ENCODE results near the gene GUSB.
"Not testable (repeated sequence)": the region's sequence is repeated elsewhere in the genome, so short reads cannot be mapped to it uniquely, and the experiment has no call there.

GUSB gene

GRCh38 chr7:65981965-65982792 lies at the start of gene GUSB:
Gene GUSB (minus strand): TSS chr7:65982213. CDS start chr7:65982183, 30 bp downstream.
- peak; percentile 85 for DNase-seq

GRCh38 chr7:66028342-66028741 lies 46.3 kb upstream of the GUSB start:
- DNase-seq, result not testable (repeated sequence)

GRCh38 chr7:66016131-66016461 lies 34.1 kb upstream of the GUSB start:
- DNase-seq, result no peak

DNA sequence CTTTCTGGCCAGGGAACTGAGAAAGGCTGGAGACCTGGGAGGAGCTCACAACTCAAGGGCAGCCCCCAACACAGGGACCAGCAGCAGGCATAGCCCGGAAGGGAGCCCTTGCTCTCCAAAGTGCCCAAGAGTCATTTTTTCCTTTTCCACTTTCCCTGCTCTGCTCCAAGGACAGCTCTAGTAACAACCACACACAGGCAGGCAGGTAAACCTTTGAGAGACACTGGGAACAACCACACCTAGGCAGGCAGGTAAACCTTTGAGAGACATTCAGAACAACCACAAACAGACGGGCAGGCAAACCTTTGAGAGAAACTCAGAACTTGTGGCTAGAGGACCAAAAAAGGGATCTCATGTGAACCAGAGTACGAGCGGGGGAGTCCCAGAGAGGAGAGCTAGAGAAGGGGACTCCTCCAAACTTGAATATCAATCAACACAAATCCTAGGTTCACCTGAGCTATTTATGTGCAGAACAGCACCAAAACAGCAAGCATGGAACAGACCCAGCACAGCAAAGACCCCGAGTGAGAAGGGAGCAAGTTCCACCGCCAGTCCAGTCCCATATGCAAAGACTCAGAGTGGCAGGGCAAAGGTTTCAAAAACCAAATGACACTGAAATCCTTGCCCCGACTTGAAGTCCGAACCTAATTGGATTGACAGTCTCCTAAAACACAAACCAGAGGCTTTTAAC lies 33.6 kb upstream of the GUSB start:
- no peak for DNase-seq

- no peak for DNase-seq
Measured at GRCh38 chr7:66013938-66014337, 31.9 kb upstream of the GUSB start.

GRCh38 chr7:66007232-66007631 lies 25.2 kb upstream of the GUSB start:
- DNase-seq, result no peak

DNA sequence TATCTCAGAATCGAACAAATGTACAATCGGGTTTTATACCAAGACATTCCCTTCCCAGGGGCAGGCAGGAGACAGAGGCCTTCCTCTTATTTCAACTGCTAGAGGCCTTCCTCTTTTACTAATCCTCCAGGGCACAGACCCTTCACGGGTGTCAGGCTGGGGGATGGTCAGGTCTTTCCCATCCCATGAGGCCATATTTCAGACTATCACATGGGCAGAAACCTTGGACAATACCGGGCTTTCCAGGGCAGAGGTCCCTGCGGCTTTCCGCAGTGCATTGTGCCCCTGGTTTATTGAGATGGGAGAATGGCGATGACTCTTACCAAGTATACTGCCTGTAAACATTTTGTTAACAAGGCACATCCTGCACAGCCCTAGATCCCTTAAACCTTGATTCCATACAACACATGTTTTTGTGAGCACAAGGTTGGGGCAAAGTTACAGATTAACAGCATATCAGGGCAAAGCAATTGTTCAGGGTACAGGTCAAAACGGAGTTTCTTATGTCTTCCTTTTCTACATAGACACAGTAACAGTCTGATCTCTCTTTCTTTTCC lies 23.2 kb upstream of the GUSB start:
- not testable (repeated sequence) for DNase-seq

DNA sequence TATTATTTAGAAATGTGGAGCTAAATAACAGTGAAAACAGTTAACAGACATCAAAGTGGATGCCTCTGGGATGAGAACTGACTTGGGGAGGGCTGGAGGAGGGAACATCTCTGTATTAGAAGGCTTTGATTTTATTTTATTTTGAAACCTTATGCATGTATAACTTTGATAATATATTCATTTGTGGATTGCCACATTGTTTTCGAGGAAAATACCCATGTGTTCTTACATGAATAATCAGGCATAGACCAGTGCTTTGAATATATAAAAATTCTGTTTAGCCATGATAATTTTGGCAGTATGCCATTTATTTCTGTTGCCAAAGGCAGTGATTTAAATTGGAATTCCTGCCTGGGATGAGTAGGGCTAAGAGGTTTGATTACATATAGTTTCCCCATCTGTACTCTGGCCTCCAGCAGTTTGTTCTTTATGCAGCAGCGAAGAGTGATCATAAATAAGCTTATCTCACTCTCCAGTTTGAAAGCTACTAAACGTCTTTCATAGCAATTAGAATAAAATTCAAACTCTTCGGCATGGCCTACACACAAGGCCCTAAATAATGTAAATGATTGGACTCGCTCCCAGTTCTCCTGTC lies 18.9 kb upstream of the GUSB start:
- DNase-seq, result not testable (repeated sequence)

DNA sequence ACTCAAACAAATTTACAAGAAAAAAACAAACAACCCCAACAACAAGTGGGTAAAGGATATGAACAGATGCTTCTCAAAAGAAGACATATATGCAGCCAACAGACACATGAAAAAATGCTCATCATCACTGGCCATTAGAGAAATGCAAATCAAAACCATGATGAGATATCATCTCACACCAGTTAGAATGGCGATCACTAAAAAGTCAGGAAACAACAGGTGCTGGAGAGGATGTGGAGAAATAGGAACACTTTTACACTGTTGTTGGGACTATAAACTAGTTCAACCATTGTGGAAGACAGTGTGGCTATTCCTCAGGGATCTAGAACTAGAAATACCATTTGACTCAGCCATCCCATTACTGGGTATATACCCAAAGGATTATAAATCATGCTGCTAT lies 13.0 kb upstream of the GUSB start:
- not testable (repeated sequence) for DNase-seq

DNA sequence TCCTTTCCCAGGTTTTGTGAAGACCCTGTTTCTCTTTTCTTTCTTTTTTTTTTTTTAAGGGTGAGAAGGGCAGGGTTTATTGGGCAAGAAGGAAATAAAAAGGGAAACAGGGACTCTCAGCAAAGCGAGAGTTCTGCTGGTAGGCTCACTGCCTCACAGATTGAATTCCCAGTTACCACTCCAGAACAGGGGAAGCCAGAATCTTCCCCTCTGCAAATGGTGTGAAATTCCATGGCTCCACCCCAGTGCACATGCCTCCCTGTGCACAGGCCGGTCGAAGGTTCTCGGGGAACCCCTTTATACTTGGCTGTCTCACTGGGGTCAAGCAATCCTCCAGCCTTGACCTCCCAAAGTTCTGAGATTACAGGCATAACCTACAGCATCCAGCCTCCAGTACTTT lies 10.5 kb upstream of the GUSB start:
- DNase-seq, result no peak

GRCh38 chr7:65991829-65992228 lies 9.8 kb upstream of the GUSB start:
- not testable (repeated sequence) for DNase-seq

DNA sequence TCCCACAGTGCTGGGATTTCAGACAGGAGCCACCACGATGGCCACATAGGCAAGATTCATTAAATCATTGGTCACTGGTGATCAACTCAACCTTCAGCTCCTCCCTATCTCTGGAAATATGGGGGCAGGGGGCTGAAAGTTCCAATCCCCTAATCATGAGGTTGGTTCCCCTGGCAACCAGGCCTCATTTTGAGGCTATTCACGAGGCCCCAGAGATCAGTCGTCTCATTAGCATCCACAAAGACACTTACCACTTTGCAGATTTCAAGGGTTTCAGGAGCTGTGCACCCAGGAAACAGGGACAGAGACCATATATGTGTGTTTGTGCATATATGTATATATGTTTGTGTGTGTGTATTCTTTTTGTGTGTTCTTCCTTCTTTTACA lies 7.7 kb upstream of the GUSB start:
- no peak for DNase-seq

DNA sequence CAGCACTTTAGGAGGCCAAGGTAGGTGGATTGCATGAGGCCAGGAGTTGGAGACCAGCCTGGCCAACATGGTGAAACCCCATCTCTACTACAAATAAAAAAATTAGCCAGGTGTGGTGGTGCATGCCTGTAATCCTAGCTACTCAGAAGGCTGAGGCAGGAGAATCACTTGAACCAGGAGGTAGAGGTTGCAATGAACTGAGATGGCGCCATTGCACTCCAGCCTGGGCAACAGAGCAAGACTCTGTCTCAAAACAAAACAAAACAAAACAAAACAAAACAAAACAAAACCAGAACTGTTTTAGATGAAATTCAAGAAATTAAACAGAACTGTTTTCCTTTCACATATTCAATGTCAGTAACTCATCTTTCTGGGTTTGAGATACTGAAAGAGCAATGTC lies 6.5 kb upstream of the GUSB start:
- not testable (repeated sequence) for DNase-seq

- no peak for DNase-seq
Measured at GRCh38 chr7:65988084-65988483, 6.1 kb upstream of the GUSB start.

- no peak for DNase-seq
Measured at GRCh38 chr7:65983965-65984658, 2.1 kb upstream of the GUSB start.

GRCh38 chr7:65980478-65981250 lies 1.3 kb downstream of the GUSB start:
- no peak for DNase-seq

- DNase-seq, result no peak
Measured at GRCh38 chr7:65979583-65980477, 2.2 kb downstream of the GUSB start.

DNA sequence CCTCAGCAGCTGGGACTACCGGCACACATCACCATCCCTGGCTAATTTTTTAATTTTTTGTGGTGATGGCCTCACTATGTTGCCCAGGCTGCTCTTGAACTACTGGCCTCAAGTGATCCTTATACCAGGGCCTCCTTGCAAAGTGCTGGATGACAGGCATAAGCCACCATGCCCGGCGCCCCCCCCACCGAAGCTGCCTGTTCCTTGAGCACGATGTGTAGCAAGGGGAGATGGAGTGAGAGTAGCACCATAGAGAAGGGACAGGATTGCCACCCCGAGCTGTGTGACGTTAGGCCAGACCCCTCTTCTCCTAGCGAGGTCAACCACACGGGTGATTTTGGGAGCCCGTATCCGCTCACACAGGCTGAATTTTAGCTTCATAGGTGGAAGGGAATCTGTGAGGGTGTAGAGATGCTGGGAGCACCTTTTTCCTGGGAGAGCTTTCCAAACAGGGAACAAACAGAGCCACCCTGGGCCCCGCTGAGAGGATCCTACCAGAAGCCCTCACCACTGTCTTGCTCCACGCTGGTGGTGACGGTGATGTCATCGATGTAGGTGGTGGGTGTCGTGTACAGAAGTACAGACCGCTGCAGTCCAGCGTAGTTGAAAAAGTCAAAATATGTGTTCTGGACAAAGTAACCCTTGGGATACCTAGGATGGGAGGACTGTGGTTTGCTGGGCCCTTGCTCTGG lies 3.0 kb downstream of the GUSB start:
- DNase-seq, result no peak

DNA sequence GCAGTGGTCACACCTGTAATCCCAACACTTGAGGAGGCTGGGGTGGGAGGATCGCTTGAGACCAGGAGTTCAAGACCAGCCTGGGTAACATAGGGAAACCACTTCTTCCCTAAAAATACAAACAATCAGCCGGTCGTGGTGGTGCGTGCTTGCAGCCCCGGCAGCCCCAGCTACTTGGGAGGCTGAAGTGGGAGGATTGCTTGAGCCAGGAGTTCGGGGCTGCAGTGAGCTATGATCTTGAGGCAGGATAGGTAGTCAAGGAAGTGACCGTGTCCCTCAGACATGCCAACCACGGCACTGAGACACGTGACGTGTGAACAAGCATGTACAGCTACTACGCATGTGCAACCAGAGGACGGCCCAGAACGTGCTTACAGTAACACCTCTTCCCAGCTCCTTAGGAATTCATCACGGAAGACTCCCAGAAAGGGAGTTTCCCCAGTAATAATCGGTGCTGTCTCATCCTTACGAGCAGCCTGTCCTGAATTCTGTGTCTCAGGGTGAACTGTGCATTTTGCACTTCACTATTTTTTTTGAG lies 5.3 kb downstream of the GUSB start:
- DNase-seq, result no peak

- no peak for DNase-seq
Measured at GRCh38 chr7:65975814-65976445, 6.1 kb downstream of the GUSB start.
